GM18502 (cell line): ENCODE measurements around the gene WNT4.

Source experiments
- ATAC-seq: cut with Tn5 transposase; IDR thresholded peaks from one replicate; pipeline ENCODE4 v1.9.1; 2021; ENCODE audit warnings: mild to moderate bottlenecking; ENCODE audit not compliant: unreplicated experiment, poor library complexity

The WNT4 gene

DNA sequence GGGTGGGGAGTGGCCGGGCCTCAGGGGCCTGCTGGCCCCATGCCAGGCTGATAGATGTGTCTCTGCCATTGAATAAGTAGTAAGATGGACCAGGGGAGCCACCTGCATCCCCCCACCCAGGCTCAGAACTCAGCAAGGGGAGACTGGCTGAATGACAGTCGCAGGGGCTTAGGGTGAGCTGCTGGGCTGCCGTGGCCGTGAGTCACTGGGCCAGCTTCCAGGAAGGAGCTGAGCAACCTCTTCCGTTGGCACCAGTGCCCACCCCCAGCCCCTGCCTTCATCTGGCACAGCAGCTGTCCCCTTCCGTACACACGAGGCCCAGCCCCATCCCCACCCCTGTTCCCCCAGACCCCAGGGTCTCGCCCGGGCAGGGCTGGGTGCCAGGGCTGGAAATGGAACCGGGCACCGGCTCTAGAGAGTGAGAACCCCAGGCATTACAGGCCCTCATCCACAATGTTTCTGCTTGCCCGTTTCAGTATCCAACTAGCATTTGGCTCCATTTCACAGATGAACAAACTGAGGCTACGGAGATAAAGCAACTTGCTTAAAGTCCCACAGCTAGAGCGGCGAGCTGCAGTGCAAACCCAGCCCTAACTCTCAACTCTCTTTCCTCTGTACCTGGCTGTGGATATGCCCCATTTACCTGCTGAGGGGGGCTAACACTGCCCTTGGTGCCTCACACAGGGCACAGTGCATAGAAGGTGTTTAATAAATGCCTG is 10.2 kb downstream of the WNT4 start:
- ATAC-seq: no peak

- ATAC-seq: no peak
These were observed 10.9 kb downstream of the WNT4 start for GRCh38 chr1:22131875-22132486.

- ATAC-seq: no peak
These were observed 11.8 kb downstream of the WNT4 start for GRCh38 chr1:22131062-22131461.

DNA sequence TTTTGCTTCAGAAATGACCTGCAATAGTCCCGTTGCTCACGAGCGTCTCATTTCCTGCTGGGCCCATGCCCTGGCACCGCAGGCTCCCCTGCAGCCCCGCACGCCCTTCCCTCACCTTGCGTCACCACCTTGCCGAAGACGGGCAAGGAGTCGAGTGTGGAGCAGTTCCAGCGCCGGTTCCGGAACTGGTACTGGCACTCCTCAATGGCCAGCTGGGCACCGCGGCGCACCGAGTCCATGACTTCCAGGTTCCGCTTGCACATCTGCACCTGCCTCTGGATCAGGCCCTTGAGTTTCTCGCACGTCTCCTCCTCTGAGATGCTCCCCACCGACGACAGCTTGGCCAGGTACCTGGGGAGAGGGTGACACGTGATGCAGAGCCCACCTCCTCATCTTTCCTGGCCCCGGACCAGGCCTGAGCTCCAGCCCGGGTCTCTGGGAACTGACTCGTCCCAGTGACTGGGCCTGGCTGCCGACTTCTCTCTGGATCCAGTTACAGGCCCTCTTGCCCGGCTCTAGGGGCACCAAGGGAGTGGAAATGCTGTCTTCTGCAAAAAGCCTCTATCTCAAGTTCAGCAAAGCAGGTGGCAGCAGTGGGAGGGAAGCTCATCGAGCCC is 13.3 kb downstream of the WNT4 start:
- ATAC-seq: no peak

- no peak for ATAC-seq
These were observed 14.5 kb downstream of the WNT4 start for GRCh38 chr1:22128392-22128791.

- no peak for ATAC-seq
These were observed 15.2 kb downstream of the WNT4 start for GRCh38 chr1:22127731-22128130.

- ATAC-seq: no peak
These were observed 15.6 kb downstream of the WNT4 start for GRCh38 chr1:22127248-22127647.

DNA sequence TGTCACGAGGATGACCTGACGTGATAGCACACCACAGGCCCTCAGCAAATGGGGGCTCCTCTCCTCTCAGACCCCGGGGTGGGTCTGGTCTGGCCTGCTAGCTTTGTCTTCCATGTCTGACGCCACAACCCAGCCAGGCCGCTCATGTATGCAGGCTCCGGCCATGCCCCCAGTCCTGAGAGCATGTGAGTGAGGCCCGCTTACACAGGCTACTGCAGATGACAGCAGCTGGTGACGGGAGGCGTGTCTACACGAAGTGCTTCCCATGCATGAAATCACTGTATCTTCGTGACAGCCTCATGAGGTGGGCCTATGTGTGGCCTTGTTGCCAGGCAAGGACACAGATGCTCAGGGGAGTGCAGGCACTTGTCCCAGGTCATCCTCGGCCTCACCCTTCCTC is 16.4 kb downstream of the WNT4 start:
- ATAC-seq: no peak

DNA sequence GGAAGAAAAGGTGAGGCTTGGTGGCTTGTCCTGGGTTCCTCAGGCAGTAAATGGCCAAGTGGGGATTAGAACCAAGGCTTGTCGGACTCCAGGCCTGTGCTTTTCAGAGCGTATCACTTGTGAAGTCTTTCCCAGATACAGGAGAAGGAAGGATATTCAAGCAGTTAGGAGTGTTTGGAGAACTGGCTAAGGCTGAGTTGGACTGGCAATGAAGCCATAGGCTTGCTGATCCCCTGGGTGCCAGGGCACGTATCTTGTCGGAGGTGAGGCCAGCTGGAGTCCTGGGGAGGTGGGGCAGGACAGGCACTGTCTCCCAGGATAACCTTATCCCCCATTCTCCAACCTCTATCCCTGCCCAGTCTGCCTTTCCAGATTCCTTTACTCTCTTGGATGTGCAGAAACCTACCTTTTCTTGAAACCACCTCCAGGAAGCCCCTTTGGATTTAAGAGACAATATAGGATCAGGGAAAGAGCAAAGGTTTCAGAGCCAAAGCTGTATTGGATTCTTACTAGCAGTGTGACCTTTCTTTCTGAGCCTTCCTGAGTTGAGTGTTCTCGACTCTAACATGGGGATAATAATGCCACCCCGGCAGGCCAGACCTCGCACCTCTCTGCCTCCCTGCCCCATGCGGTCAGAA is 18.2 kb downstream of the WNT4 start:
- ATAC-seq: no peak

- ATAC-seq: no peak
These were observed 18.9 kb downstream of the WNT4 start for GRCh38 chr1:22123901-22124404.

- ATAC-seq: no peak
These were observed 19.9 kb downstream of the WNT4 start for GRCh38 chr1:22123071-22123390.

- no peak for ATAC-seq
These were observed 20.4 kb downstream of the WNT4 start for GRCh38 chr1:22122273-22123070.

DNA sequence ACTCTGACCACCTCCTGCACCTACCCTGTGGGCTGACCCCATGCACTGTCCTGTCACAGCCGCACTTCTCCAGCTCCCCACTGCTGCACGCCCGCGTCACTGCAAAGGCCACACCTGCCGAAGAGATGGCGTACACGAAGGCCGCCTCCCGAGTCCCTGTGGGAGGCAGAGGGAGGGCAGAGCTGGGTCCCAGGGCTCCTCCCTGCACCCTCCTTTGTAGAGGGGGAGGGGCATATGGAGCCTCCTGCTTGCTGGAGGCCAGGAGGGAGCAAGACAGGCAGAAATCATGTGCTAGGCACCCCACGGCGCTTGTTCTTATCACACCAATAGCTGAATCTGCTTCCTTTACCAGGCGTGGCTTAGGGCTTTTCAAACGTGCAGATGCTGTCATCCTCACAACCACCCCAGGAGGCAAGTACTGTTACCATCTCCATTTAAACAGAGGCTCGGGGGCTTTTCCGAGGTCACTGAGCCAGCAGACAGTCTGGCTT is 21.4 kb downstream of the WNT4 start:
- ATAC-seq: no peak

- ATAC-seq: no peak
These were observed 22.5 kb downstream of the WNT4 start for GRCh38 chr1:22120469-22120790.

DNA sequence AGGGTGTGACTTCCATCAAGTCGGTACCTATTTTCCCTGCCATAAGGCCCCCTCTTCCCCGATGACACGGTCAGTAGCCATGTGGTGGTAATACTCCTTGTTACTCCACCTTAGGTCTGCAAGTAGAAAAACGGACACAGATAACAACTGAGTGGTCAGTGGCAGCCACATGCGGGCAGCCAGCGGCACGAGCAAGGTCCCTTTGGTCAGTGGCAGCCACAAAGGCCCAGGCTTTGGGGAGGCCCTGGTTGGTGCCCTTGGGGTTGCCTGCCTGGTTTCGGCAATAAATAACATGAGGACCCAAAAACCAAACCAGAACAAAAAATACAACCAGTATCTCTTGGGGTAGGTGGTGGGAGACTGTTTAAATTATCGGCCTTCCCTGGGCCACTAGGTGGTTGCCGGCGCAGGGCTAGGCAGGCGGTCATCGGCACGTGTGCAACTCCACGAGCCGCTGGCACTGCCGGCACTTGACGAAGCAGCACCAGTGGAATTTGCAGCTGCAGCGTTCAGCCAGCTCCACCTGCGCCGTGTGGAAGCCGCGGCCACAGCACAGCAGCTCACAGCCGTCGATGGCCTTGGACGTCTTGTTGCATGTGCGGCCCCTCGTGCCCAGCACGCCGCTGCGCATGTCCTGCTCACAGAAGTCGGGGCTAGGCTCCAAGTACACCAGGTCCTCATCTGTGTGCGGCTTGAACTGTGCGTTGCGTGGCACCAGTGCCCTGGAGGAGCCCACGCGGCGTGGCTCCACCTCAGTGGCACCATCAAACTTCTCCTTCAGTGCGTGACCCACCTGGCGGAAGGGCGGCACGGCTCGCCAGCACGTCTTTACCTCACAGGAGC is 23.1 kb downstream of the WNT4 start:
- no peak for ATAC-seq

DNA sequence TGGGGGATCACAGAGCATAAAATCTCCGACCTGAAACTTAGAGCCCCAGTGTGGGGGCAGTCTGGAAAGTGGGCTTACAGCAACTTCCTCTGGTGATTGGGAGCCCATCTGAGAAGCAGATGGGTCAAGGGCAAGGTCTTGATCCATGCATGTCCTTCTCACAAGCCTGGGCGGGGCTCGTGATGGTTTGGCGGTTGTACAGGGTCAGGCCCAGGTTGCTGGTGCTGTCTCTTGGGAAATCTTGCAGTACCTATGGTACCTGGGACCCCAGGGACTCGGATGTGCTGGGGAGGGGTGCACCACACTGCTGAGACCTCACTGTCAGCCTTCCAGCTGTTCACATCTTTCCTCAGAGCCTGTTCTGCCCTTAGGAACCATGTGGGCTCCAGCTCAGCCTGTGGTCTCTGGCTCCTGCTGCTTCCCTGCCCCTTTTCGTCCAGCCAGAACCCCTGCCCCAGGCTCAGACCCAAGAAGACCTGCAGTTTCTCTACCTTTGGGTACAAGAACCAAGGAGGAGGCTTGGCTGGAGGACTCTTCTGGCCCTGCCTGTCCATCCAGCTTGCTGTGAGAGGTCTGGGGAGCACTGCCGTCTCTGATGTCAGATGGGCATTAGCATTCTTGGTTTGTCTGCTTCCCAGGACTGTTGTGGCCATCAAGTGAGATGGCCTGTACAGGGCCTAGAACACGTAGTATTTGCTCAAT is 24.5 kb downstream of the WNT4 start:
- ATAC-seq: no peak

DNA sequence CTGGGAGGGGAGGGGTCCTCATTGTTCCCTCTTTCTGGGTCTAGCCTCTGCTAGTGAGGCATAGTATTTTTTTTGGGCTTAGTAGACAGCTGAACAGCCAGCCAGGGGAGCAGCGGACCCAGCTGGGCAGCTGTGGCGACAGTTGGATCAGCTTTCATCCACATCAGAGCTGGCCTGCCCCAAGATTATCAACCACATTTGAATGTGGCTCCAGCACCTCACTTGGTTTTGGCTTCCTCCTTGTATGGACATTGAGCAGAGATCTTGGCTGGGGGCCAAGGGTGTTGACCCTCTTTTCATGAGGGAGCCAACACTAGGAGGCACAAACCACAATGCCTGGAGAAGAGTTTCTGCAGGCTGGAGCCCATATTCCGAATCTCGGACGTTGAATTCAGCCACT is 25.0 kb downstream of the WNT4 start:
- ATAC-seq: no peak

DNA sequence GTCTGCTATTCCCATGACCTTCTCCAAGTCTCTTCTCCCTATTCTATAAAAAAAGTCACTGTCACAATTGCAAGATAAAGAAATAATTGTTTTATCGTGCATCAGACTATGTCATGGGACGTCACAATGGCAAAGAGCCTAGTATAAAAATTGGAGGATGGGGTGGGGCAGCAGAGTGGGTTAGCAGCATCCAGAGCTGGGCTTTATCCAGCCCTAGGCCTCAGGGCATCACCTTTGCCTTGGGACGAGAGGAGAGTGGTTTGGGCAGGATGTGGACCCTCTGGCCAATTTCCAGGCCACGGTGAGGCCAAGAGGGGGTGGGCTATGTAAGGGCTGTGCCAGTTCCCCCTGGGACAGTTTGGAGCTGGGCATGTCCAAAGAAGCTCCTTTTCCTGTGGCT is 25.7 kb downstream of the WNT4 start:
- no peak for ATAC-seq

DNA sequence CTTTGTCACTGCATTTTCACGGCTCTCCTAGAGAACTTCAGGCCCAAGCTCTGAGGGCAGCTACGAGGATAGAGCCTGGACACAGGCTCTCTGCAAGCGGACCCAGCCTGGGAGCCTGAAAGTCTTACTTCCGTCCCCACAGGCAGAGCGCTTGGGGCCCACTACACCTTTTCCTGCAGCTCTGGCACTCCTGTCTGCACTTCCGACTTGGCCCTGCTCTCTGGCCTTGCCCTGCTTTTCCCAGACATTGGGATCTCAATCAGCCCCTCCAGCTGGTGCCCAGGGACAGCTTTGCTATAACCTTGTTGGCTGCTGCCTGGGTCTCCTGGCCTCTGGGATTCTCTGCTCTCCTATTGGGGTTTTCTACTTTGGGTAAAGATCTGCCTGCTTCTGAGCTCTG is 27.6 kb downstream of the WNT4 start:
- ATAC-seq: no peak
